SK-N-SH (cell line): ENCODE results near the gene CRACR2B. TPM values are rescaled to one million over a fixed set of nuclear protein-coding genes. Genes with fewer than 3 reads are reported as not detected.

Experiments used
- CTCF ChIA-PET: fragments of 300-600, 350-600 bp; formaldehyde crosslinking; extraction: SDS; loops from one replicate; lab custom pipeline; 2021; lab: Yijun Ruan, JAX
- POLR2A ChIA-PET: fragments of 350-600 bp; sonication (Branson Sonifier 250); formaldehyde crosslinking; extraction: SDS; loops from one replicate; lab custom pipeline; 2020; ENCODE audit warnings: antibody characterized with exemption, inconsistent platforms; lab: Yijun Ruan, JAX
- DNase-seq: peaks from one replicate; pipeline ENCODE4 v3.0.0; 2012
- H2AFZ ChIP-seq: fragments of 200-600 bp; sonication (generic); 2 replicates; pipeline ENCODE4 v1.8.1; 2016; ENCODE audit warnings: antibody characterized with exemption, mild to moderate bottlenecking, low read depth
- H3F3A ChIP-seq: fragments of 200-600 bp; sonication (generic); replicated peaks from 2 replicates; pipeline ENCODE3; 2016; ENCODE audit warnings: antibody characterized with exemption, mild to moderate bottlenecking; ENCODE audit not compliant: insufficient read depth
- H3K27ac ChIP-seq, 2 experiments: fragments of 200-500 bp in 1 of 2; fragments of 200-600 bp in 1 of 2; sonication (Bioruptor generic) in 1 of 2; sonication (generic), shearing (Covaris generic) in 1 of 2; 2 replicates each; pipeline versions ENCODE4 v1.5.1 to v1.6.1; 2014 to 2016; ENCODE audit warnings: low read depth in 2 of 2, inconsistent platforms in 1 of 2, low read length in 1 of 2, mild to moderate bottlenecking in 1 of 2, mixed read lengths in 1 of 2
- H3K27me3 ChIP-seq: fragments of 200-600 bp; sonication (generic), shearing (Covaris generic); 2 replicates; pipeline ENCODE4 v1.6.1; 2016; ENCODE audit warnings: mixed run types; ENCODE audit not compliant: insufficient read depth
- H3K36me3 ChIP-seq, 2 experiments: fragments of 200-500 bp in 1 of 2; fragments of 200-600 bp in 1 of 2; sonication (Bioruptor generic) in 1 of 2; sonication (generic) in 1 of 2; replicated peaks in 1 of 2; 2 replicates each; pipeline versions ENCODE3 to v1.5.1; 2014 to 2016; ENCODE audit warnings: low read length in 1 of 2, mild to moderate bottlenecking in 1 of 2; ENCODE audit not compliant: insufficient read depth in 2 of 2, control insufficient read depth in 1 of 2
- H3K4me1 ChIP-seq, 2 experiments: fragments of 200-500 bp in 1 of 2; fragments of 200-600 bp in 1 of 2; sonication (Bioruptor generic) in 1 of 2; sonication (generic), shearing (Covaris generic) in 1 of 2; 2 replicates each; pipeline versions ENCODE4 v1.5.1 to v1.6.1; 2014 to 2016; ENCODE audit warnings: low read depth in 1 of 2, low read length in 1 of 2, mixed run types in 1 of 2; ENCODE audit not compliant: insufficient read depth in 2 of 2, control insufficient read depth in 1 of 2
- H3K4me2 ChIP-seq: fragments of 200-600 bp; sonication (generic), shearing (Covaris generic); 2 replicates; pipeline ENCODE4 v1.6.1; 2017; ENCODE audit warnings: mixed run types
- H3K4me3 ChIP-seq, 2 experiments: fragments of 200-500 bp in 1 of 2; fragments of 200-600 bp in 1 of 2; sonication (Bioruptor generic) in 1 of 2; sonication (generic), shearing (Covaris generic) in 1 of 2; 2 replicates each; pipeline versions ENCODE4 v1.5.1 to v1.8.1; 2014 to 2016; ENCODE audit warnings: low read depth in 2 of 2, inconsistent platforms in 1 of 2, low read length in 1 of 2, mild to moderate bottlenecking in 1 of 2, mixed read lengths in 1 of 2, moderate library complexity in 1 of 2
- H3K79me2 ChIP-seq: fragments of 200-600 bp; sonication (generic); 2 replicates; pipeline ENCODE4 v1.8.1; 2017; ENCODE audit warnings: mild to moderate bottlenecking; ENCODE audit not compliant: insufficient read depth
- H3K9ac ChIP-seq: fragments of 200-600 bp; sonication (generic); 2 replicates; pipeline ENCODE4 v1.6.1; 2017; ENCODE audit warnings: mixed run types
- H3K9me2 ChIP-seq: fragments of 200-600 bp; sonication (generic); 2 replicates; pipeline ENCODE4 v1.6.1; 2017; ENCODE audit warnings: mixed run types
- H3K9me3 ChIP-seq: fragments of 200-600 bp; sonication (generic); 2 replicates; pipeline ENCODE4 v1.6.1; 2017; ENCODE audit warnings: mixed run types, mild to moderate bottlenecking, moderate library complexity
- H4K20me1 ChIP-seq: fragments of 200-600 bp; sonication (generic); 2 replicates; pipeline ENCODE4 v1.6.1; 2017; ENCODE audit warnings: mild to moderate bottlenecking, mixed run types; ENCODE audit not compliant: insufficient read depth
- ELF1 ChIP-seq: IDR thresholded peaks from 2 replicates; pipeline ENCODE4 v1.4.0; 2012
- EZH2phosphoT487 ChIP-seq: fragments of 200-600 bp; sonication (generic); IDR thresholded peaks from 2 replicates; pipeline ENCODE4 v1.6.1; 2017; ENCODE audit warnings: low read depth, mixed run types, mild to moderate bottlenecking, antibody characterized with exemption, moderate library complexity, borderline replicate concordance
- FOSL2 ChIP-seq: IDR thresholded peaks from 2 replicates; pipeline ENCODE4 v1.4.0; 2012; ENCODE audit warnings: low read depth, mild to moderate bottlenecking, moderate library complexity, borderline replicate concordance
- GABPA ChIP-seq: IDR thresholded peaks from 2 replicates; pipeline ENCODE4 v1.4.0; 2012; ENCODE audit warnings: low read depth, mild to moderate bottlenecking
- NFIC ChIP-seq: IDR thresholded peaks from 2 replicates; pipeline ENCODE4 v1.4.0; 2012; ENCODE audit warnings: borderline replicate concordance
- NRF1 ChIP-seq: IDR thresholded peaks from 2 replicates; pipeline ENCODE4 v1.6.1; 2012; ENCODE audit warnings: low read depth, mild to moderate bottlenecking, low read length
- SMC3 ChIP-seq: IDR thresholded peaks from 2 replicates; pipeline ENCODE4 v1.6.1; 2012; ENCODE audit warnings: low read depth, low read length, improper control_type of control experiment
- WGBS: methylation state at CpG from one replicate; pipeline ENCODE4 v1.1.6; 2017; ENCODE audit warnings: low lambda C conversion rate; 5-methylcytosine and 5-hydroxymethylcytosine counted together
- polyA plus RNA-seq, 3 experiments: library from polyadenylated mRNA; depleted of rRNA; stranded (reverse); fragments of >200 nt; gene quantifications; 2 replicates each; pipeline ENCODE4 v1.2.3, GENCODE V29; 2012
- TF ChIP-seq, protein P1 (sequence below): fragments of 200-600 bp; sonication (generic); IDR thresholded peaks from 2 replicates; pipeline ENCODE4 v1.6.1; 2017; ENCODE audit warnings: antibody characterized with exemption, mild to moderate bottlenecking, moderate library complexity
- TF ChIP-seq, protein P2 (sequence below): fragments of 150-350 bp; IDR thresholded peaks from 2 replicates; pipeline ENCODE4 v1.6.1; 2017; ENCODE audit warnings: antibody characterized with exemption, low read length, low read depth, borderline replicate concordance

CRACR2B gene
- polyA plus RNA-seq, 1 of the 3 experiments (the other 2 are of a cell fraction): 1.1 TPM

DNA sequence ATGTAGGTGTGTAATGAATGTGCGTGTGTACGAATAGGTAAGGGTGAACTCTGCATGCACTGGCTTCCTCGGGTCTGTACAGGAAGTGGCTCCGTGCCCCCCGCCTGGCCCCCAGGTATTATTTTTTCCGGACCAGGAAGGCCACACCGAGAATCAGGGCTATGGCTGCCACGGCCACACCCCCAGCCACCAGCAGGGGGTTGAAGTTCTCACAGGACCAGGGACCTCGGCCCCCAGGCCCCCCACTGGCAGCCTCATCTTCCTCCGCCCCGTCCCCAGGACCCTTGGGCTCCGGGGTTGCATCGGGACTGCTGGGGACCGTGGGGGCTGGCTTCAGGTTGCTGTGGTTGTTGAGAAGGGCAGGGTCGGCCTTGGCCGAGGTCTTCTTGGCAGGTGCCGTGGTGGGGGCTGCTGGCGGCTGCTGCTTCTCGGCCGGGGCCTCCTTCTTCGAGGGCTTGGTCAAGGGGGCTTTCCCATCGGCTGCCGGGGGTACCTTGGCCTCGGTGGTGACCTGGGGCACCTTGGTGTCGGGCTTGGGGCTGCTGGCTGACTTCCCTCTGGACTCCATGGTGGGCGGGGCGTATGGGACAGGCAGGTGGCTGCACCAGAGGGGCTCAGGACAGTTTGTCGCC lies 39.6 kb upstream of the CRACR2B start:
- H3K4me3 ChIP-seq: no peak overlapping the region
- H3F3A ChIP-seq: peaks cover 18% of the 10 kb centered on the region
- no peaks in the 10 kb centered on the region for H3K27me3 ChIP-seq
- no peak overlapping the region for H2AFZ ChIP-seq
- H3K9me3 ChIP-seq: no peaks in the 10 kb centered on the region
- ChIA-PET CTCF (no interaction called here), POLR2A (interaction anchor here (3.2 kb wide), 1 partner anchor 12 kb away, joined by 18 read pairs; the partner anchor contains the start of gene GATD1)
- H3K4me1 ChIP-seq: peaks cover 5 to 18% of the 10 kb centered on the region in 2 experiments; a peak in 3 of 4 replicates
- H4K20me1 ChIP-seq: no peaks in the 10 kb centered on the region
- WGBS: 86% methylated on average over 13 of the region's 28 CpGs
- H3K9ac ChIP-seq: no peak overlapping the region
- H3K9me2 ChIP-seq: no peaks in the 10 kb centered on the region
- H3K79me2 ChIP-seq: no peaks in the 10 kb centered on the region
- no peak overlapping the region for H3K27ac ChIP-seq
- DNase-seq: no peak
- H3K4me2 ChIP-seq: no peak overlapping the region
- peaks cover 0 to 20% of the 10 kb centered on the region in 2 experiments for H3K36me3 ChIP-seq
- no peak for TF ChIP-seq NRF1
- TF ChIP-seq, protein P1, sequence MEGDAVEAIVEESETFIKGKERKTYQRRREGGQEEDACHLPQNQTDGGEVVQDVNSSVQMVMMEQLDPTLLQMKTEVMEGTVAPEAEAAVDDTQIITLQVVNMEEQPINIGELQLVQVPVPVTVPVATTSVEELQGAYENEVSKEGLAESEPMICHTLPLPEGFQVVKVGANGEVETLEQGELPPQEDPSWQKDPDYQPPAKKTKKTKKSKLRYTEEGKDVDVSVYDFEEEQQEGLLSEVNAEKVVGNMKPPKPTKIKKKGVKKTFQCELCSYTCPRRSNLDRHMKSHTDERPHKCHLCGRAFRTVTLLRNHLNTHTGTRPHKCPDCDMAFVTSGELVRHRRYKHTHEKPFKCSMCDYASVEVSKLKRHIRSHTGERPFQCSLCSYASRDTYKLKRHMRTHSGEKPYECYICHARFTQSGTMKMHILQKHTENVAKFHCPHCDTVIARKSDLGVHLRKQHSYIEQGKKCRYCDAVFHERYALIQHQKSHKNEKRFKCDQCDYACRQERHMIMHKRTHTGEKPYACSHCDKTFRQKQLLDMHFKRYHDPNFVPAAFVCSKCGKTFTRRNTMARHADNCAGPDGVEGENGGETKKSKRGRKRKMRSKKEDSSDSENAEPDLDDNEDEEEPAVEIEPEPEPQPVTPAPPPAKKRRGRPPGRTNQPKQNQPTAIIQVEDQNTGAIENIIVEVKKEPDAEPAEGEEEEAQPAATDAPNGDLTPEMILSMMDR: peak; percentile 13; the same call in 1 of the 2 replicates

DNA sequence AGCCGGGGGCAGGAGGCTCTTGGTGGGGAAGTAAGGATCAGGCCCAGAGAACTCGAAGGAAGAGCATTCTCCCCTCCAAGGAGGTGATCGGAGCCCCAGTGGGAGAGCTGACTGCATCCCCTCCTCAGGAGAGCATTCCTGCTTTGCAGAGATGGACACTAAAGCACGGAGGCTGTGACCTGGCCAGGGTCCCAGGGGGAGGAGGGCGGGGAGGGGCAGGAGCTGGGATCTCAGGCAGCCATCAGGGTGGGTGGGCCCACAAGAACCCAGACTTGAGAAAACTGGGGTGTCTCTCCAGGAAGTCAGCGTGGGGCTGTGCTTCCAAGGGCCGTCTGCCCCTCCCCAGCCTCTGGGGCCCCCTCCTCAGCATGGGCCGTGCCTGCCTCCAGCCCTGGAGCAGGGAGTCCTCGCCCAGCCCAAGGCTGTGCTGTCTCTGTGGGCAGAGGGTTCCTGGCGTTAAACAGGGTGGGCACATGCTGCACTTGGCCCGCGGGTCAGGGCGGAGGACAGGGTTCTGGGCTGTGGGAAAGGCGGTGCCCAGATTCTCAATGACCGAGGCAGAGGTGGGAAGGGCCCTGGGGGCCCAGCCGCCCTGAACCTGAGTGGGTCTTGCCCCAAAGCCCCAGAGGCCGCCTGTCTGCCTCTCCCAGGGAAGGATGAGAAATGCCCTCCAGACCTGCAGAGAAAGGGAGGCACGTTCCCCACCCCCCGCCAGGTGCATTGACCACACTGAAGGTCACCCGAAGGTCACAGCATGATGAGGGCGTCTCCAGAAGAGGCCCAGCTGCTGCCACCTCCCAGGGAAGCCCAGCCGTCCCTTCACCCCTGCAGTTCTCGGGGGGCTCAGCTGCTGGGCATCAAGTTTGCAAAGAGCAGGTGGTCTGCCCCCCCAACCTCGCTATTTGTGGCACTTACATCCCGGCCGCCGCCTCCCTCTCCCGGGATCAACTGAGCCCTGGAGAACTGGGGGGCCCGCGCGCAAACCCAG lies 38.5 kb upstream of the CRACR2B start:
- Histone ChIP-seq H3K4me1 (peaks cover 0 to 20% of the 10 kb centered on the region in 2 experiments; a peak in 1 of 4 replicates), H3F3A (peaks cover 8% of the 10 kb centered on the region), H3K27ac (peak overlapping the region in 1 of 2 experiments; percentile 66; a peak in 2 of 4 replicates), H3K9me2 (no peaks in the 10 kb centered on the region), H4K20me1 (no peaks in the 10 kb centered on the region), H3K4me3 (peak overlapping the region; percentile 58 to 67), H3K4me2 (peak overlapping the region; percentile 85), H3K36me3 (peaks cover 0 to 29% of the 10 kb centered on the region in 2 experiments), H3K9me3 (no peaks in the 10 kb centered on the region), H3K27me3 (no peaks in the 10 kb centered on the region), H2AFZ (no peak overlapping the region), H3K79me2 (no peaks in the 10 kb centered on the region), H3K9ac (peak overlapping the region; percentile 33; the same call in 1 of the 2 replicates)
- DNase-seq: no peak
- no peak for TF ChIP-seq FOSL2
- TF ChIP-seq, protein P1: no peak
- TF ChIP-seq, protein P2, sequence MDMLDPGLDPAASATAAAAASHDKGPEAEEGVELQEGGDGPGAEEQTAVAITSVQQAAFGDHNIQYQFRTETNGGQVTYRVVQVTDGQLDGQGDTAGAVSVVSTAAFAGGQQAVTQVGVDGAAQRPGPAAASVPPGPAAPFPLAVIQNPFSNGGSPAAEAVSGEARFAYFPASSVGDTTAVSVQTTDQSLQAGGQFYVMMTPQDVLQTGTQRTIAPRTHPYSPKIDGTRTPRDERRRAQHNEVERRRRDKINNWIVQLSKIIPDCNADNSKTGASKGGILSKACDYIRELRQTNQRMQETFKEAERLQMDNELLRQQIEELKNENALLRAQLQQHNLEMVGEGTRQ: no peak
- no peak for TF ChIP-seq GABPA
- no peak for TF ChIP-seq EZH2phosphoT487
- no peak for TF ChIP-seq NFIC
- no peak for TF ChIP-seq SMC3
- TF ChIP-seq ELF1: no peak
- TF ChIP-seq NRF1: no peak
- ChIA-PET CTCF (interaction anchor here (0.6 kb wide), 1 partner anchor 18 kb away, joined by 3 read pairs; no protein-coding TSS in a partner anchor), POLR2A (interaction anchor here (1.2 to 3.2 kb wide), 4 partner anchors 13 to 30 kb away, joined by 3 to 18 read pairs (median 6); partner anchors contain the start of genes GATD1, PNPLA2 and RPLP2)
- 35% methylated on average over 10 of the region's 31 CpGs for WGBS
